HepG2 (cell line): ENCODE results near the gene CSK. TPM values are rescaled to one million over a fixed set of nuclear protein-coding genes. Genes with fewer than 3 reads are reported as not detected.

Source experiments
- AKAP8 ChIP-seq: sonication (generic); formaldehyde crosslinking; IDR thresholded peaks from 2 replicates; pipeline ENCODE4 v1.5.1; 2020; ENCODE audit warnings: mild to moderate bottlenecking, missing genetic modification reagents
- BORCS8-MEF2B ChIP-seq: sonication (generic); formaldehyde crosslinking; IDR thresholded peaks from 2 replicates; pipeline ENCODE4 v1.8.0; 2022; ENCODE audit warnings: mild to moderate bottlenecking, missing genetic modification reagents
- DMAP1 ChIP-seq: IDR thresholded peaks from 2 replicates; pipeline ENCODE4 v1.6.1; 2016
- FOXA3 ChIP-seq: IDR thresholded peaks from 2 replicates; pipeline ENCODE4 v1.6.1; 2016; ENCODE audit warnings: missing genetic modification reagents, missing compliant biosample characterization
- FOXO4 ChIP-seq: sonication (generic); formaldehyde crosslinking; conservative IDR thresholded peaks from 2 replicates; pipeline ENCODE4 v1.8.1; 2023; ENCODE audit warnings: missing genetic modification reagents
- HOXD1 ChIP-seq: sonication (generic); formaldehyde crosslinking; IDR thresholded peaks from 2 replicates; pipeline ENCODE4 v1.5.0; 2020; ENCODE audit warnings: missing genetic modification reagents
- KDM2A ChIP-seq: sonication (generic); formaldehyde crosslinking; IDR thresholded peaks from 2 replicates; pipeline ENCODE4 v1.4.0; 2020; ENCODE audit warnings: low read depth, missing genetic modification reagents, borderline replicate concordance
- MAX ChIP-seq: IDR thresholded peaks from 2 replicates; pipeline ENCODE4 v1.6.1; 2012; ENCODE audit warnings: inconsistent platforms
- NFATC3 ChIP-seq: sonication (generic); formaldehyde crosslinking; IDR thresholded peaks from 2 replicates; pipeline ENCODE4 v1.5.1; 2020; ENCODE audit warnings: mild to moderate bottlenecking, missing genetic modification reagents
- NR2F1 ChIP-seq, 2 experiments: fragments of 450-650 bp in 1 of 2; formaldehyde crosslinking in 1 of 2; IDR thresholded peaks; 2 replicates each; pipeline versions ENCODE4 v1.5.0 to v1.6.1; 2016 to 2020; ENCODE audit warnings: mild to moderate bottlenecking in 1 of 2, missing compliant biosample characterization in 1 of 2, missing genetic modification reagents in 1 of 2, moderate library complexity in 1 of 2
- PRDM15 ChIP-seq: sonication (generic); formaldehyde crosslinking; IDR thresholded peaks from 2 replicates; pipeline ENCODE4 v1.4.0; 2020; ENCODE audit warnings: missing genetic modification reagents
- TFDP2 ChIP-seq: sonication (generic); formaldehyde crosslinking; IDR thresholded peaks from 2 replicates; pipeline ENCODE4 v1.4.0; 2020; ENCODE audit warnings: missing genetic modification reagents
- ZNF142 ChIP-seq: sonication (generic); formaldehyde crosslinking; IDR thresholded peaks from 2 replicates; pipeline ENCODE4 v1.4.0; 2020; ENCODE audit warnings: missing genetic modification reagents
- ZNF329 ChIP-seq: sonication (generic); formaldehyde crosslinking; IDR thresholded peaks from 2 replicates; pipeline ENCODE4 v1.9.0; 2021; ENCODE audit warnings: low read depth, mild to moderate bottlenecking, missing genetic modification reagents
- ZNF619 ChIP-seq: sonication (generic); formaldehyde crosslinking; IDR thresholded peaks from 2 replicates; pipeline ENCODE4 v1.4.0; 2020; ENCODE audit warnings: mild to moderate bottlenecking, missing genetic modification reagents
- ZNF780A ChIP-seq: sonication (generic); formaldehyde crosslinking; IDR thresholded peaks from 2 replicates; pipeline ENCODE4 v1.8.0; 2022; ENCODE audit warnings: mild to moderate bottlenecking, missing genetic modification reagents, moderate library complexity
- ZSCAN12 ChIP-seq: sonication (generic); formaldehyde crosslinking; IDR thresholded peaks from 2 replicates; pipeline ENCODE4 v1.9.0; 2021; ENCODE audit warnings: mild to moderate bottlenecking, missing genetic modification reagents
- polyA plus RNA-seq, 8 experiments: library from polyadenylated mRNA; depleted of rRNA in 3 of 8; stranded (reverse) in 7 of 8; unstranded in 1 of 8; fragments of >200 nt; fragmentation: Illumina TruSeq in 4 of 8; extraction: Trizol in 4 of 8; gene quantifications; 2 replicates each; pipeline versions ENCODE4 v1.2.1 to v1.2.3, GENCODE V29; 2011 to 2016; ENCODE audit warnings: low read depth in 4 of 8, missing spikeins in 1 of 8, mixed read lengths in 1 of 8; ENCODE audit not compliant: insufficient read depth in 1 of 8
- total RNA-seq, 5 experiments: library from RNA; depleted of rRNA; stranded (reverse); fragments of >200 nt; fragmentation: Illumina TruSeq; extraction: Trizol; gene quantifications; 2 replicates each; pipeline ENCODE4 v1.2.3, GENCODE V29; 2016; ENCODE audit warnings: low read depth in 1 of 5

The CSK gene
- total and polyA plus RNA-seq, 2 of the 13 experiments (the other 11 are each of a cell fraction or from before 2014, with no cell fraction given) = 12.5 to 21.3 TPM

GRCh38 chr15:74783072-74783807 is 1.4 kb downstream of the CSK start (continued):
- TF ChIP-seq KDM2A (CRISPR knock-in tag) = peak; percentile 52; the same call in 1 of the 2 replicates
- TF ChIP-seq NR2F1 (CRISPR knock-in tag; IDR thresholded peaks at IDR 0.05) = no peak
- TF ChIP-seq ZNF329 (CRISPR knock-in tag) = 0 out of 2 replicates have a peak, but pooled peaks have one; percentile 59
- TF ChIP-seq DMAP1 (CRISPR knock-in tag) = peak; percentile 54; the same call in 1 of the 2 replicates
- TF ChIP-seq ZSCAN12 (CRISPR knock-in tag) = no peak
- TF ChIP-seq FOXA3 (CRISPR knock-in tag) = 0 out of 2 replicates have a peak, but pooled peaks have one; percentile 4
- no peak for TF ChIP-seq ZNF142
- peak; percentile 53; the same call in 1 of the 2 replicates for TF ChIP-seq TFDP2
- TF ChIP-seq MAX = peak; percentile 89
- TF ChIP-seq ZNF780A (CRISPR knock-in tag) = no peak
- TF ChIP-seq PRDM15 (CRISPR knock-in tag) = no peak
- TF ChIP-seq ZNF619 = no peak
- TF ChIP-seq FOXO4 = 0 out of 2 replicates have a peak, but pooled peaks have one; percentile 53
- TF ChIP-seq AKAP8 (CRISPR knock-in tag) = no peak
- TF ChIP-seq BORCS8-MEF2B (CRISPR knock-in tag) = peak; percentile 30; the same call in 1 of the 2 replicates
- no peak for TF ChIP-seq HOXD1 (CRISPR knock-in tag)
- TF ChIP-seq NFATC3 (CRISPR knock-in tag) = no peak
